ENCODE measurements around the gene RCAN1.

Gene RCAN1

DNA sequence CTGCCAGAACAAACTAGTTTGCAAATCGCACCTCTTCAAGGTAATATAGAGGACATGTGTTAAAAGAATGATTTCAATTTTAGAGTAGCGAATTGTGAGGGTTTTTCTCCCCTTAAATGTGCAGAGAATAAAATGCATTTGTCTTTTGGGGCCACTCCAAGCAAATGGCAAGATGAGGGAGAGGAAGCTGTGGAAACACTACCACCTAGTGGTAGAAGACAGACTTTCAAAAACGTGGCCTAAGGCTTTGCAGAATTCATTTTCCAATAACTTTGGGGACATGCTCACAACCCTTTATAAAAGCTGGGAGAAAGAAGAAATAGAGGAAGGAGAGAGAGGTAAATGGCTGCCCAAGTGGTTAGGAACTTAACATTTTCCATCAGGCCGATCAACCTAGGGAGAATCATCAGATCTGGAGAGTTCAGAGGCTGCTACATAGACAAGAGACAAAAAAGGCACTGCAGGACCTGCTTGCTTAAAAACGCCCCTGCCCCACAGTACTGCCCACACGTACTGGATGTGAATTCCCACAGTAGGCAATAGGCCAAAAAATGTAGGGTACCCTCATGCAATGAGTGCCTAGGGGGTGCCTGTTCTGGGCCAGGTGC, 15.7 kb upstream of the RCAN1 start:
- TF ChIP-seq MYC (IDR thresholded peaks at IDR 0.05; ENCODE audit: low read depth, low read length) (peak; percentile 51; the same call in 1 of the 2 replicates), POLR2A (IDR thresholded peaks at IDR 0.05; ENCODE audit: extremely low read depth, insufficient read length) (no peak)
- TF ChIP-seq, protein P1, sequence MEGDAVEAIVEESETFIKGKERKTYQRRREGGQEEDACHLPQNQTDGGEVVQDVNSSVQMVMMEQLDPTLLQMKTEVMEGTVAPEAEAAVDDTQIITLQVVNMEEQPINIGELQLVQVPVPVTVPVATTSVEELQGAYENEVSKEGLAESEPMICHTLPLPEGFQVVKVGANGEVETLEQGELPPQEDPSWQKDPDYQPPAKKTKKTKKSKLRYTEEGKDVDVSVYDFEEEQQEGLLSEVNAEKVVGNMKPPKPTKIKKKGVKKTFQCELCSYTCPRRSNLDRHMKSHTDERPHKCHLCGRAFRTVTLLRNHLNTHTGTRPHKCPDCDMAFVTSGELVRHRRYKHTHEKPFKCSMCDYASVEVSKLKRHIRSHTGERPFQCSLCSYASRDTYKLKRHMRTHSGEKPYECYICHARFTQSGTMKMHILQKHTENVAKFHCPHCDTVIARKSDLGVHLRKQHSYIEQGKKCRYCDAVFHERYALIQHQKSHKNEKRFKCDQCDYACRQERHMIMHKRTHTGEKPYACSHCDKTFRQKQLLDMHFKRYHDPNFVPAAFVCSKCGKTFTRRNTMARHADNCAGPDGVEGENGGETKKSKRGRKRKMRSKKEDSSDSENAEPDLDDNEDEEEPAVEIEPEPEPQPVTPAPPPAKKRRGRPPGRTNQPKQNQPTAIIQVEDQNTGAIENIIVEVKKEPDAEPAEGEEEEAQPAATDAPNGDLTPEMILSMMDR (IDR thresholded peaks at IDR 0.05; ENCODE audit: low read depth, low read length) = peak; percentile 67
- TF ChIP-seq, protein P2, sequence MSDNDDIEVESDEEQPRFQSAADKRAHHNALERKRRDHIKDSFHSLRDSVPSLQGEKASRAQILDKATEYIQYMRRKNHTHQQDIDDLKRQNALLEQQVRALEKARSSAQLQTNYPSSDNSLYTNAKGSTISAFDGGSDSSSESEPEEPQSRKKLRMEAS (IDR thresholded peaks at IDR 0.05; ENCODE audit: low read depth, low read length) = peak; percentile 47; the same call in 1 of the 2 replicates
- no peak overlapping the region for H3K4me3 ChIP-seq (ENCODE audit: low read depth, low read length)
- DNase-seq (ENCODE audit: low read depth) = peak; percentile 63

DNA sequence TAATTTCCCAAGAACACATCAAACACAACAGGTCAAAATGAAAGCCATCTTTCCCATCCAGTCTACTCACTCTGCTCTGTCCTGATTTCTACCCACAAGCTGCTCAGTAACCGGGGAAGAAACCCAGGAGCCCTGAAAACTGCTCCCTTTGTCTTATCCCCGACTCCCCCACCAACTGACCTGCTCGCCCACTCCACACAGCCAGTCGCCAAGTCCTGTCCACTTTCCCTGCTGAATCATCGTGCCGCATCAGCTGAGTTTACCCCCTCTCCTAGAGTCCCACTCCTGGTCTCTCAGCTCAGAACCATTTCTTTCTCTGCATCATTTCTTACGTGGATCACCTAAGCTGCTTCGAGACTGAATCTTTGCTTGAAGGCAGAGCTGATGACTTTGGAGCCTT, 11.2 kb upstream of the RCAN1 start:
- H3K4me3 ChIP-seq (ENCODE audit: low read depth, low read length) = no peak overlapping the region
- TF ChIP-seq POLR2A (IDR thresholded peaks at IDR 0.05; ENCODE audit: extremely low read depth, insufficient read length) (no peak), MYC (IDR thresholded peaks at IDR 0.05; ENCODE audit: low read depth, low read length) (no peak)
- TF ChIP-seq, protein P2 (IDR thresholded peaks at IDR 0.05; ENCODE audit: low read depth, low read length) = no peak
- TF ChIP-seq, protein P1 (IDR thresholded peaks at IDR 0.05; ENCODE audit: low read depth, low read length) = no peak
- DNase-seq (ENCODE audit: low read depth) = no peak

DNA sequence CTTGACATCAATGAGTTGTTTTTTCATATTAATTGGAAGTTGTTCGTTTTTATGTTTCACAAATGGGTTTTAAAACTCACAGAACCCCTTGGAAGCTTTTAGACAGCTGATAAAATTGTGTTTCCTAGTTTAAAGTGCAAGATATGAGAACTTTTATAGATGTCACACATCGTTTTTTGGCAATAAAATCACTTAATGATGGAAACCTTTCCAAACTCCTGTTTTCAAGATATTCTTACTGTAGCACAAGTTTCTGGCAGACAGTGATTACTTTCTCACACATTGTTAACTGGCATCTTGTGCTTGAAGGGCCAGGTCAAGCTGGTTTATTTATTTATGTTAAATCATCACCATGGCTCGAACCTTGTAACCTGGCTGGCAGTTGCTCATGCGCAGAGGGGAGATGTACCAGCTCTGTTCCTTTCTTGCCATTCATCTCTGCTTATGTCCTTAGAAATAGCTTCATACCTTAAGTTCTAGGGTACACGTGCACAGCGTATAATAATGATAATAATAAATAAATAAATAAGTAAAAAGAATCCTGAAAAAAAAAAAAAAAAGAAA, 10.2 kb upstream of the RCAN1 start:
- TF ChIP-seq, protein P1 (IDR thresholded peaks at IDR 0.05; ENCODE audit: low read depth, low read length) = no peak
- no peak overlapping the region for H3K4me3 ChIP-seq (ENCODE audit: low read depth, low read length)
- DNase-seq (ENCODE audit: low read depth) = no peak

DNA sequence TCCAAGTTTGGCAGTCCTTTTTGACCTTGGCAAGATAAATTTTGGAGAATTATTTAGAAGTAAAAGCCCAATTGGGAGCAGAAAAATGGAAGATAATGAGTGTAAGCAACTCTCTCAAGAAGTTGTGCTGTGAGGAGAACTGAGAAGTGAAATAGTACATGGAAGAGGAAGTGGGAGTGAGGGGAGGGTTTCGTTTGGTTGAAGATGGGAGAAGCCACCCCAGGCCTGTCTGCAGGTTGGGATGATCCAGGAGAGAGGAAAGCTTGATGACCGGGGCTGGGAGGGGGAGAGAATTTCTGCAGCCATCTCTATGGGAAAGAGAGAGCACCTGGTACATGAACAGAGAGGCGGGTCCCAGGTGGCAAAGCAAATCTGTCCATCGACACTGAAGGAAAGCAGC, 8.6 kb upstream of the RCAN1 start:
- TF ChIP-seq, protein P1 (IDR thresholded peaks at IDR 0.05; ENCODE audit: low read depth, low read length) = no peak
- no peak for TF ChIP-seq MYC (IDR thresholded peaks at IDR 0.05; ENCODE audit: low read depth, low read length)
- TF ChIP-seq, protein P2 (IDR thresholded peaks at IDR 0.05; ENCODE audit: low read depth, low read length) = no peak
- TF ChIP-seq POLR2A (IDR thresholded peaks at IDR 0.05; ENCODE audit: extremely low read depth, insufficient read length) = no peak
- H3K4me3 ChIP-seq (ENCODE audit: low read depth, low read length) = no peak overlapping the region
- no peak for DNase-seq (ENCODE audit: low read depth)

DNA sequence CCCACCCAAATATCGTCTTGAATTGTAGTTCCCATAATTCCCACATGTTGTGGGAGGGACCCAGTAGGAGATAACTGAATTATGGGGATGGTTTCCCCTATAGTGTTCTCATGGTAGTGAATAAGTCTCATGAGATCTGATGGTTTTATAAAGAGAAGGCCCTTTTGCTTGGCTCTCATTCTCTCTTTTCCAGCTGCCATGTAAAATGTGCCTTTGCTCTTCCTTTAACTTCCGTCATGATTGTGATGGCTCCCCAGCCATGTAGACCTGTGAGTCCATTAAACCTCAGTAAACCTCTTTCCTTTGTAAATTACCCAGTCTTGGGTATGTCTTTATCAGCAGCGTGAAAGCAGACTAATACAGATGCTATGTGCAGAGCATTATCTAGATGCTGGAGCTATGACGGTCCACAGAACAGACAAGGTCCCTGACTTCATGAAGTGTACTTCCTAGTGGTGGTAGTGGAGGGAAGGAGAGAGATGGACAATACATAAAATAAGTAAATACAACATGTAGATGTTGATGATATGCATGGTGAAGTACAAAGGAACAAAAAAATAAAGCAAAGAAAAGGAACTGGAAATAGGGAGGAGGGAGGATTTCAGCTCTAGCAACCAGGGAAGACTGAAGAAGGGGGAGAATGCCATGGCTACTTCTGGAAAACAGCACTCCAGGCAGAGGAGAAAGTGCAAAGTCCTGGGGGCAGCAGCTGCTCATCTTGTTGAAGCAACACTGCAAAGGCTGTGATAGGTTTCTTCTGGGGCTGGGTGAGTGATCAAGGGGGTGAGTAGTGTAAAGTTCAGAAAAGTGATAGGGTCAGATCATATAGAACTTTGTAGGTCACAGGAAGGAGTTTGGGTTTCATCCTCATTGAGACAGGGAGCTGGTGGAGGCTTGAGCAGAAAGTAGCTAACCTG, 6.8 kb upstream of the RCAN1 start:
- no peak overlapping the region for H3K4me3 ChIP-seq (ENCODE audit: low read depth, low read length)
- TF ChIP-seq, protein P2 (IDR thresholded peaks at IDR 0.05; ENCODE audit: low read depth, low read length) = no peak
- TF ChIP-seq POLR2A (IDR thresholded peaks at IDR 0.05; ENCODE audit: extremely low read depth, insufficient read length) (no peak), MYC (IDR thresholded peaks at IDR 0.05; ENCODE audit: low read depth, low read length) (no peak)
- TF ChIP-seq, protein P1 (IDR thresholded peaks at IDR 0.05; ENCODE audit: low read depth, low read length) = no peak

More for the DNA sequence above, 6.8 kb upstream of the RCAN1 start:
- no peak for DNase-seq (ENCODE audit: low read depth)

All from NB4 (cell line).